GM19043 (cell line): ENCODE data around the gene BLCAP.

ENCODE experiments used
- ATAC-seq: cut with Tn5 transposase; IDR thresholded peaks from one replicate; pipeline ENCODE4 v1.9.1; 2021; ENCODE audit warnings: low read depth; ENCODE audit not compliant: unreplicated experiment

Gene BLCAP

GRCh38 chr20:37518606-37519507 lies 8.8 kb downstream of the BLCAP start:
- no peak for ATAC-seq

GRCh38 chr20:37518059-37518458 lies 9.6 kb downstream of the BLCAP start:
- no peak for ATAC-seq

GRCh38 chr20:37516811-37517750 lies 10.6 kb downstream of the BLCAP start:
- no peak for ATAC-seq

- ATAC-seq, result no peak
Measured at GRCh38 chr20:37515876-37516275, 11.8 kb downstream of the BLCAP start.

- ATAC-seq, result no peak
Measured at GRCh38 chr20:37513779-37514359, 13.8 kb downstream of the BLCAP start.

GRCh38 chr20:37511610-37512275 lies 15.9 kb downstream of the BLCAP start:
- ATAC-seq, result no peak

GRCh38 chr20:37510226-37510625 lies 17.4 kb downstream of the BLCAP start:
- ATAC-seq, result no peak

- no peak for ATAC-seq
Measured at GRCh38 chr20:37506152-37506725, 21.4 kb downstream of the BLCAP start.

- no peak for ATAC-seq
Measured at GRCh38 chr20:37505263-37506151, 22.2 kb downstream of the BLCAP start.

- ATAC-seq, result no peak
Measured at GRCh38 chr20:37504404-37505096, 23.1 kb downstream of the BLCAP start.

GRCh38 chr20:37503256-37503927 lies 24.3 kb downstream of the BLCAP start:
- no peak for ATAC-seq

- ATAC-seq, result no peak
Measured at GRCh38 chr20:37502654-37503053, 25.0 kb downstream of the BLCAP start.

GRCh38 chr20:37501940-37502339 lies 25.7 kb downstream of the BLCAP start:
- ATAC-seq, result no peak

GRCh38 chr20:37500311-37500710 lies 27.4 kb downstream of the BLCAP start:
- no peak for ATAC-seq

GRCh38 chr20:37498066-37498665 lies 29.5 kb downstream of the BLCAP start:
- no peak for ATAC-seq

- no peak for ATAC-seq
Measured at GRCh38 chr20:37494796-37495195, 32.9 kb downstream of the BLCAP start.

GRCh38 chr20:37494301-37494700 lies 33.4 kb downstream of the BLCAP start:
- ATAC-seq, result no peak

- no peak for ATAC-seq
Measured at GRCh38 chr20:37492945-37493344, 34.7 kb downstream of the BLCAP start.
